ENCODE data around the gene GNL1. TPM values are rescaled to one million over a fixed set of nuclear protein-coding genes. Genes with fewer than 3 reads are reported as not detected.

Gene GNL1
- total RNA-seq, 3 donors from 2014 or later (not counting 1 experiment from before 2014, with no cell fraction given), result 137 to 208 (median 187) TPM

DNA sequence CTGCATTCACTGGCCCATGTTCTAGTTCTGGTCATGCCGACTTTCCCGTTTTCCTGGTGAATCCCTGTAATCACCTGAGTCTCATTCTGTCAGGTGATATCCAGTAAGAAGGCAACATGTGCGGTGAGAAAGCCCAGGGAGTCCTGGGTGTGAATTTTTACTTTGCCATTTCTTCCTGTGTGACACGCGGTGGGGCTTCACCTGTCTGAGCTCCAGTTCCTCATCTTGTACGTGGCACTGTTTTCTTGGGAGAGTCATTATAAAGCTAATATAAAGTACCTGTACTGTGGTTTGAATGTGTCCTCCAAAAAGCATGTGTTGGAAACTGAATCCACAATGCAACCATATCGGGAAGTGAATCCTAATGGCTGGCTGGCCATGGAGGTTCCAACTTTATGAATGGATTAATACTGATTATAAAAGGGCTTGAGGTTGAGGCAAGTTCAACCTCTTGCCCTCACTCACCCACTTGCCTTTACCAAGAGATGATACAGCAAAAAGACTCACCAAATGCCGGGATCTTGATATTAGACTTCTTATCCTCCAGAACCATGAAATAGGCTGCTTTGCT is 61.9 kb downstream of the GNL1 start:
- no peaks in the 10 kb centered on the region for H3K27me3 Mint-ChIP-seq (ENCODE audit: low read depth in 2 of 2)
- peaks cover 68 to 75% of the 10 kb centered on the region in 2 donors for H3K4me1 Mint-ChIP-seq
- Histone ChIP-seq H3K4me3 (ENCODE audit: low read length) (no peak overlapping the region), H3K9me3 (ENCODE audit: control insufficient read depth, insufficient read depth, low read length) (no peaks in the 10 kb centered on the region), H3K27me3 (ENCODE audit: control insufficient read depth, insufficient read depth, low read length) (no peaks in the 10 kb centered on the region), H3K36me3 (ENCODE audit: control insufficient read depth, insufficient read depth, low read length) (peaks cover 42% of the 10 kb centered on the region), H3K4me1 (ENCODE audit: control insufficient read depth, insufficient read depth, low read length) (peaks cover 64% of the 10 kb centered on the region), H3K27ac (ENCODE audit: low read length) (peak overlapping the region; percentile 42)
- peak overlapping the region; percentile 97 for H3K4me3 Mint-ChIP-seq
- ATAC-seq (no peak), DNase-seq (peak in 1 of 2 donors; percentile 69)
- H3K36me3 Mint-ChIP-seq, result peaks cover 30% of the 10 kb centered on the region
- TF ChIP-seq, protein P1, sequence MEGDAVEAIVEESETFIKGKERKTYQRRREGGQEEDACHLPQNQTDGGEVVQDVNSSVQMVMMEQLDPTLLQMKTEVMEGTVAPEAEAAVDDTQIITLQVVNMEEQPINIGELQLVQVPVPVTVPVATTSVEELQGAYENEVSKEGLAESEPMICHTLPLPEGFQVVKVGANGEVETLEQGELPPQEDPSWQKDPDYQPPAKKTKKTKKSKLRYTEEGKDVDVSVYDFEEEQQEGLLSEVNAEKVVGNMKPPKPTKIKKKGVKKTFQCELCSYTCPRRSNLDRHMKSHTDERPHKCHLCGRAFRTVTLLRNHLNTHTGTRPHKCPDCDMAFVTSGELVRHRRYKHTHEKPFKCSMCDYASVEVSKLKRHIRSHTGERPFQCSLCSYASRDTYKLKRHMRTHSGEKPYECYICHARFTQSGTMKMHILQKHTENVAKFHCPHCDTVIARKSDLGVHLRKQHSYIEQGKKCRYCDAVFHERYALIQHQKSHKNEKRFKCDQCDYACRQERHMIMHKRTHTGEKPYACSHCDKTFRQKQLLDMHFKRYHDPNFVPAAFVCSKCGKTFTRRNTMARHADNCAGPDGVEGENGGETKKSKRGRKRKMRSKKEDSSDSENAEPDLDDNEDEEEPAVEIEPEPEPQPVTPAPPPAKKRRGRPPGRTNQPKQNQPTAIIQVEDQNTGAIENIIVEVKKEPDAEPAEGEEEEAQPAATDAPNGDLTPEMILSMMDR (IDR thresholded peaks at IDR 0.05), result no peak
- intact Hi-C loops (cut with micrococcal nuclease), result no loop called here
- no peaks in the 10 kb centered on the region for H3K9me3 Mint-ChIP-seq
- 39% methylated on average over 8 of the region's 8 CpGs for WGBS (ENCODE audit: insufficient coverage)
- H3K27ac Mint-ChIP-seq, result peak overlapping the region; percentile 88 to 96

GRCh38 chr6:30493643-30494250 is 62.5 kb downstream of the GNL1 start:
- H3K36me3 Mint-ChIP-seq, result peaks cover 30% of the 10 kb centered on the region
- no peaks in the 10 kb centered on the region for H3K9me3 ChIP-seq (ENCODE audit: control insufficient read depth, insufficient read depth, low read length)
- DNase-seq (peak in 1 of 2 donors; percentile 68), ATAC-seq (no peak)
- TF ChIP-seq, protein P1 (IDR thresholded peaks at IDR 0.05), result peak; percentile 53
- H3K4me3 ChIP-seq (ENCODE audit: low read length), result no peak overlapping the region
- intact Hi-C loops (cut with micrococcal nuclease), result no loop called here
- 65% methylated on average over 8 of the region's 8 CpGs for WGBS (ENCODE audit: insufficient coverage)
- peaks cover 42% of the 10 kb centered on the region for H3K36me3 ChIP-seq (ENCODE audit: control insufficient read depth, insufficient read depth, low read length)
- no peaks in the 10 kb centered on the region for H3K9me3 Mint-ChIP-seq
- H3K4me1 Mint-ChIP-seq, result peaks cover 74 to 80% of the 10 kb centered on the region in 2 donors
- no peaks in the 10 kb centered on the region for H3K27me3 Mint-ChIP-seq (ENCODE audit: low read depth in 2 of 2)
- no peaks in the 10 kb centered on the region for H3K27me3 ChIP-seq (ENCODE audit: control insufficient read depth, insufficient read depth, low read length)
- H3K27ac ChIP-seq (ENCODE audit: low read length), result peak overlapping the region; percentile 42
- peak overlapping the region; percentile 97 for H3K4me3 Mint-ChIP-seq
- peak overlapping the region; percentile 88 to 96 for H3K27ac Mint-ChIP-seq
- peaks cover 68% of the 10 kb centered on the region for H3K4me1 ChIP-seq (ENCODE audit: control insufficient read depth, insufficient read depth, low read length)

- Mint-ChIP-seq H3K36me3 (peaks cover 30% of the 10 kb centered on the region), H3K4me1 (peaks cover 76 to 81% of the 10 kb centered on the region in 2 donors), H3K27me3 (ENCODE audit: low read depth in 2 of 2) (no peaks in the 10 kb centered on the region), H3K27ac (peak overlapping the region; percentile 96 to 97), H3K9me3 (no peaks in the 10 kb centered on the region), H3K4me3 (peak overlapping the region; percentile 97)
- DNase-seq (peak in 1 of 2 donors; percentile 63), ATAC-seq (no peak)
- intact Hi-C loops (cut with micrococcal nuclease), result no loop called here
- Histone ChIP-seq H3K4me1 (ENCODE audit: control insufficient read depth, insufficient read depth, low read length) (peaks cover 72% of the 10 kb centered on the region), H3K36me3 (ENCODE audit: control insufficient read depth, insufficient read depth, low read length) (peaks cover 42% of the 10 kb centered on the region), H3K4me3 (ENCODE audit: low read length) (peak overlapping the region; percentile 100), H3K27me3 (ENCODE audit: control insufficient read depth, insufficient read depth, low read length) (no peaks in the 10 kb centered on the region), H3K9me3 (ENCODE audit: control insufficient read depth, insufficient read depth, low read length) (no peaks in the 10 kb centered on the region), H3K27ac (ENCODE audit: low read length) (peak overlapping the region; percentile 32)
- WGBS (ENCODE audit: insufficient coverage), result 37% methylated on average over 13 of the region's 16 CpGs
- TF ChIP-seq, protein P1 (IDR thresholded peaks at IDR 0.05), result no peak
Observed at GRCh38 chr6:30491991-30492952, 64.0 kb downstream of the GNL1 start.

Other genes starting within 250 kb of the GNL1 start
- 10 to 100 TPM; 32.1 to 40.1 (median 38.5) TPM for gene TRIM39, start 229.6 kb downstream of the GNL1 start, total RNA-seq
- 10 to 100 TPM; 24.6 to 33.3 (median 31.4) TPM for gene RPP21, start 211.3 kb downstream of the GNL1 start, total RNA-seq
- gene HLA-E, start 67.0 kb downstream of the GNL1 start, total RNA-seq, result 1,000 to 10,000 TPM; 1,807 to 2,048 (median 1,904) TPM
- 10 to 100 TPM in 2 of 3 donors, 1 to 10 TPM in 1; 9.5 to 14.8 (median 13.9) TPM for gene PRR3, start 806 bp upstream of the GNL1 start, total RNA-seq
- gene ABCF1, start 15.0 kb upstream of the GNL1 start, total RNA-seq, result 100 to 1,000 TPM in 2 of 3 donors, 10 to 100 TPM in 1; 91.4 to 138 (median 138) TPM
- 100 to 1,000 TPM; 151 to 222 (median 174) TPM for gene PPP1R10, start 60.8 kb upstream of the GNL1 start, total RNA-seq
- gene MRPS18B, start 61.4 kb upstream of the GNL1 start, total RNA-seq, result 10 to 100 TPM; 14.2 to 19.9 (median 16.6) TPM
- 10 to 100 TPM in 1 of 3 donors, 1 to 10 TPM in 2; 8.1 to 10.8 (median 8.9) TPM for gene ATAT1, start 70.4 kb upstream of the GNL1 start, total RNA-seq
- 10 to 100 TPM; 39.4 to 51.4 (median 50.9) TPM for gene C6orf136, start 90.6 kb upstream of the GNL1 start, total RNA-seq
- gene DHX16, start 116.5 kb upstream of the GNL1 start, total RNA-seq, result 10 to 100 TPM; 27.3 to 35.7 (median 27.7) TPM
- gene PPP1R18, start 130.2 kb upstream of the GNL1 start, total RNA-seq, result 100 to 1,000 TPM; 183 to 260 (median 219) TPM
- 1 to 10 TPM; 7.4 to 8.9 (median 8.7) TPM for gene NRM, start 134.5 kb upstream of the GNL1 start, total RNA-seq
- gene MDC1, start 160.8 kb upstream of the GNL1 start, total RNA-seq, result 10 to 100 TPM; 61.2 to 77.0 (median 64.5) TPM
- gene TUBB, start 163.9 kb upstream of the GNL1 start, total RNA-seq, result 100 to 1,000 TPM; 121 to 168 (median 127) TPM
- gene FLOT1, start 186.2 kb upstream of the GNL1 start, total RNA-seq, result 100 to 1,000 TPM in 1 of 3 donors, 10 to 100 TPM in 2; 73.1 to 113 (median 94.2) TPM
- 100 to 1,000 TPM in 1 of 3 donors, 10 to 100 TPM in 2; 39.7 to 105 (median 66.5) TPM for gene IER3, start 188.1 kb upstream of the GNL1 start, total RNA-seq

Data from natural killer cell (primary cell).